Measurements from ENCODE around the gene IER3.
A peak's percentile ranks its signal among the peaks of the same experiment; 100 is the strongest.

- TF ChIP-seq, protein P1, sequence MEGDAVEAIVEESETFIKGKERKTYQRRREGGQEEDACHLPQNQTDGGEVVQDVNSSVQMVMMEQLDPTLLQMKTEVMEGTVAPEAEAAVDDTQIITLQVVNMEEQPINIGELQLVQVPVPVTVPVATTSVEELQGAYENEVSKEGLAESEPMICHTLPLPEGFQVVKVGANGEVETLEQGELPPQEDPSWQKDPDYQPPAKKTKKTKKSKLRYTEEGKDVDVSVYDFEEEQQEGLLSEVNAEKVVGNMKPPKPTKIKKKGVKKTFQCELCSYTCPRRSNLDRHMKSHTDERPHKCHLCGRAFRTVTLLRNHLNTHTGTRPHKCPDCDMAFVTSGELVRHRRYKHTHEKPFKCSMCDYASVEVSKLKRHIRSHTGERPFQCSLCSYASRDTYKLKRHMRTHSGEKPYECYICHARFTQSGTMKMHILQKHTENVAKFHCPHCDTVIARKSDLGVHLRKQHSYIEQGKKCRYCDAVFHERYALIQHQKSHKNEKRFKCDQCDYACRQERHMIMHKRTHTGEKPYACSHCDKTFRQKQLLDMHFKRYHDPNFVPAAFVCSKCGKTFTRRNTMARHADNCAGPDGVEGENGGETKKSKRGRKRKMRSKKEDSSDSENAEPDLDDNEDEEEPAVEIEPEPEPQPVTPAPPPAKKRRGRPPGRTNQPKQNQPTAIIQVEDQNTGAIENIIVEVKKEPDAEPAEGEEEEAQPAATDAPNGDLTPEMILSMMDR (IDR thresholded peaks at IDR 0.05) = no peak
- peak; percentile 27 to 90; a peak in 3 of 4 replicates for TF ChIP-seq EP300 (IDR thresholded peaks at IDR 0.05; ENCODE audit: borderline replicate concordance in 1 of 2, low read depth in 1 of 2, low read length in 1 of 2)
- TF ChIP-seq NFIC (IDR thresholded peaks at IDR 0.05; ENCODE audit: borderline replicate concordance) = peak; percentile 74
Observed at GRCh38 chr6:30769088-30769852, 24.9 kb upstream of the IER3 start.
